ENCODE measurements around the gene GTF2H1. TPM values are rescaled to one million over a fixed set of nuclear protein-coding genes. Genes with fewer than 3 reads are reported as not detected.
A peak's percentile ranks its signal among the peaks of the same experiment; 100 is the strongest.

GTF2H1 gene
- 67.3 and 111 TPM in 2 replicates for total RNA-seq (2014; rRNA removed; shearing (Covaris generic))

DNA sequence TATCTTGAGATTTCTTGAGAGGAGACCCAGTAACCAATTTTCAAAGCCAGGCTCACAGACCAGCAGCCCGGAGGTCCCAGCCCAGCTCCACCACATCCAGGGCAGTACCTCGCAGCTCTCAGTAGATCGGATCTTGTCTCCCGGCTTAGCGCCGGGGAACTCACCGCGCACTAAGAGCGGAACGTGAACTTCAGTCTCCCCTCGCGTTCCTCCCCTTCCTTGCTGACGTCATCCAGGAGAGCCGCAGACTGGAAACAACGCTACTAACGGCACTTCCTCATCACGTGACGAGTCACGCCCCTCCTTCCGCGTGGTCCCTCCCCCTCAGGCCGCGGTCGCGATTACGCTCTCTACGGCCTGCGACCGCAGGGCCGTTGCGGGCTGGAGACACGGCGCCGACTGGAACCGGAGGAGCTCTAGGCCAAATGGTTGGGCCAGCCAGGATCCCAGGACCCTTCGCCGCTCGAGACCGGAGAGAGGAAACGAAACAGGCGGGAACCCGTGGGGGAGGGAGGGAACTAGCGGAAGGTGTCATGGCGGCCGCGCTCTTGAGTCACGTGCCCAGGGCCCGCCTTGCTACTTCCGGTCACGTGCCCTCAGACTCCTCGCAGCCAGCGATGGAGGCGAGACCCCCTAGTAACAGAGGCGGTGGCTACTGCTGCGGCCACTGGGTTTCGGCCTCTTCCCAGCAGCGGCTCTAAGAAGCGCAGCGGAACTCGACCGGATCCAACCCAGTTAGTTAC, at the start of gene GTF2H1, which contains the start of gene HPS5:
Gene GTF2H1 (plus strand): TSS at position 599 of the 743 bp plus-strand sequence. CDS start 10,508 bp downstream, outside the sequence.
Gene HPS5 (minus strand): TSS at position 172 of the 743 bp plus-strand sequence. CDS start 4,282 bp downstream, outside the sequence.
- peak; percentile 98 for DNase-seq (ENCODE audit: low spot score)
- in situ Hi-C loops (cut with HindIII; ENCODE audit: low sequenced_read_pairs), result no loop called here

DNA sequence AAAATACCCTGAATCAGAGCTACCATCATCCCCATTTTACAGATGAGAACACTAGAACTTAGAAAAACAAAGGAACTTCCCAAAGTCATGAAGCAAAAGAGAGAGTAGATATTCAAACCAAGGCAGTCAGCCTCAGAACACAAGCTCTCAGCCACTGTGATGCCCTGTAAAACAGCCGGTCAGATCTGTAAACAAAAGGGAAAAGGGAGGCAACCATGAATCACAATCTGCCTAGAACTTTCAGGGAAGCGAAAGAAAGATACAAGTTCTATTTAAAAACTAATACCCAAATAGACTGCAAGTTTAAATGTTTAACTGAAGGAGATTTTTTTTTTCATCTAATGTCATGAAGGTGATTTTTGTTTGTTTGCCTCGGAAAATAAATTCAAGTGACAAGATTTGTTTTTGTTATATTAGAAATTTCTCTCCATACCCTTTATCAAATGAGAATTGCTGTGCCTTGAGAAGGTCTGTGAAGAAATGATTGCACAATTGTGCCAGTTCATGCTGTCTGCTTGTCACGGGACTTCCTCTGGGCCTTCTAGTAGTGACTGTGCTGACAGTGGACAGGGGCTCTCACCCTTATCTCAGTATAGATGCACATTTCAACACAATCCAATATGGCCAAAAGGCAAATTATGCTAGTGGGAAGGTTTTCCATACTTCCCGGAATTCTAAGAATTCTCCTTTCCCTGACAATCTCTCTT, 44.6 kb upstream of the GTF2H1 start:
- in situ Hi-C loops (cut with HindIII; ENCODE audit: low sequenced_read_pairs), result no loop called here

DNA sequence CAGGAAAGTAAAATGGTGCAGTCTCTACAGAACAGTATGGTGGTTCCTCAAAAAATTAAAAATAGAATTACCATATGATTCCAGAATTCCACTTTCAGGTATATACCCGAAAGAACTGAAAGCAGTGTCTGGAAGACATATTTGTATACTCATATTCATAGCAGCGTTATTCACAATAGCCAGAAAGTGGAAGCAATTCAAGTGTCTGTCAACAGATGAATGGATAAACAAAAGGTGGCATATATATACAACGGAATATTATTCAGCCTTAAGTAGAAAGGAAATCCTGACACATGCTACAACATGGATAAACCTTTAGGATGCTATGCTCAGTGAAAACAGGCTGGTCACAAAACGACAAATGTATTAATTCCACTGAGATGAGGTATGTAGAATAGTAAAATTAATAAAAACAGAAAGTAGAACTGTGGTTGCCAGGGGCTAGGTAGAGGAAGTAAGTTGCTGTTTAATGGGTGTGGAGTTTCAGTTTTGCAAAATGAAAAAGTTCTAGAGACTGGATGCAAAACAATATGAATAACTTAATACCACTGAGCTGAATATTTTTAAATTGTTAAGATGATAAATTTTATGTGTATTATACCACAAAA, 41.8 kb upstream of the GTF2H1 start:
- in situ Hi-C loops (cut with HindIII; ENCODE audit: low sequenced_read_pairs), result no loop called here
- DNase-seq (ENCODE audit: low spot score), result no peak

More for the DNA sequence above, 44.6 kb upstream of the GTF2H1 start:
- no peak for DNase-seq (ENCODE audit: low spot score)

DNA sequence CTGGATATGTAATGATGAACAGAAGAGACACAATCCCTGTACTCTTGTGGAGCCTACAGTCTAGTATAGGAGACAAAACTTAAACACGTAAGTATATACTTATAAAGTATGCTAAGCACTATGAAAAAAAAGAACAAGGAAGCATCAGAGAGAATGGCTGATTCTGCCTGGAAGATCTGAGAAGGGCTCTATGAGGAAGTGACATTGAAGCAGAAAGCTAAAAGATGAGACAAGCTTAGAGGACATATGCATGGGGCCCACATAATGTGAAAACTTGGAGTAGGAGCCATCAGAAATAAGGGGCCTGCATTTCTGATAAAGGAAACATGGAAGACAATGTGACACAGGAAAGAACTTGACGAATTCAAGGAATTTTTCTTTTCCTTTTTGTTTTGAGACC, 39.7 kb upstream of the GTF2H1 start:
- in situ Hi-C loops (cut with HindIII; ENCODE audit: low sequenced_read_pairs), result no loop called here
- no peak for DNase-seq (ENCODE audit: low spot score)

DNA sequence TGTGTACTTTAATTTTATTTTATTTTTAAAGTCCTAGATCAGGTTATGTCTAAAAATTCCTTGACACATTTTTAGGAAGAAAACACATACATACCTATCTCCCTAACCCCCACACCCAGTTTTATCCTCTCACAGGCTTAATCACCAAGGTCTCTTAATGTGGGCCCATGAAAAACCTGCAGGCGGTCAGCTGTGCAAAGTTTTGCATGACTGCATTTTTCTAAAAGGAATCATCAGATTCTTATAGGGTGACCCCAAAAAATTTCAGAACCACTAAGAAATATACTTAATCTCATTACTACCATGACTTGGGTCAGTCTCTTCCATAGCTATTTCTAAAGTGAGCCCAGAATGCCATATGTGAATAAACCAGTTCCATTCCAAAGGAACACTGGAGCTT, 36.5 kb upstream of the GTF2H1 start:
- DNase-seq (ENCODE audit: low spot score), result no peak
- in situ Hi-C loops (cut with HindIII; ENCODE audit: low sequenced_read_pairs), result no loop called here

DNA sequence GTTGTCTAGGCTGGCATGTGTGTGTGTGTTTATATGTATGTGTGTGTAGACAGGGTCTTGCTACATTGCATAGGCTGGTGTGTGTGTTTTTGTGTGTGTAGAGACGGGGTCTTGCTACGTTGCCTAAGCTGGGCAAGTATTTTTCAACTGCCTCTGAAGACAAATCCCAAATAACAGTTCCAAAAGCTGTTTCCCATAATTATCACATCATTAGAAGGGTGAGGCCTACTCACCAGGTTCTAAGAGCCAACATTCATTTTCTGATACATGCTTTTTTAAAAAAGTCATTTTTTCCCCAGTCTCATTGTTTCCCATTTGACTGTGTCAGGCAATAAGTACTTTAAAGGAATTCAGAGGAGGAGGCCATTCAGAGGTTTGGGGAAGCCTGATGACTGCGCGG, 33.5 kb upstream of the GTF2H1 start:
- in situ Hi-C loops (cut with HindIII; ENCODE audit: low sequenced_read_pairs), result no loop called here
- no peak for DNase-seq (ENCODE audit: low spot score)

DNA sequence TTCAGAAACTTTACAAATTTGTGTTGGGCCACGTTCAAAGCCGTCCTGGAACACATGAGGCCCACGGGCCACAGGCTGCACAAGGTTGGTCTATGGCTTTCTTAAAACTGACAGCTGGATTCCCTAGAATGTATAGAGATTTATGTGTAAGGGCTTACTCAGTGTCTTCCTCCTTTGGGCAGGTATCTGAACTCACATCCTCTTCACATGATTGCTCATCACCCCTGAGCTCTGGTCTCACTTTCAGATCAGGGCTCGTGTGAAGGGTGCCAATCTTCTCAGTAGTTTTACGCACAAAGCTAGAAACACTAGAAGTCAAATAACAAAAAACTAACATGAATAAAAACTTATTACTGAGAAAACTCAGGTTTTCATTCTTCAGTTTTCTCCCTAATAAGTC, 27.5 kb upstream of the GTF2H1 start:
- in situ Hi-C loops (cut with HindIII; ENCODE audit: low sequenced_read_pairs), result no loop called here

DNA sequence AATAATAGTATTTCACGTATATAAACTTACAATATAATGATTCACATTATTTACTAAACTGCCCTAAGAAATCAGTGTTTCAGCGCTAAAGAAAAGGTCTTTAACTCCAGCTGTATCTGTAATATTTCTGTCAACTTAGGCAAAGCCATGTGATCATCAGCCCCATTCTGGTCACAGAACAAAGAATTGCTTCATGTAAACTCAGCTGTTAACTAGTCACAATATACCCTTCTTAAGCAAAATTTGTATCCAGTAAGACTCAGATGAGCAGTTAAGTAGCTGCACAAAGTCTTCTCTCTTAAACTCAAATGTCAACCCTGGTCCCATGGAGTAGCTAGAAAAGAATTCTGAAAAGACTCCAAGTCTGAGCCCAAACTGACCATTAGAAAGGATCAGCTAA, 27.1 kb upstream of the GTF2H1 start:
- in situ Hi-C loops (cut with HindIII; ENCODE audit: low sequenced_read_pairs), result no loop called here
- no peak for DNase-seq (ENCODE audit: low spot score)

More for the DNA sequence above, 27.5 kb upstream of the GTF2H1 start:
- DNase-seq (ENCODE audit: low spot score), result no peak

DNA sequence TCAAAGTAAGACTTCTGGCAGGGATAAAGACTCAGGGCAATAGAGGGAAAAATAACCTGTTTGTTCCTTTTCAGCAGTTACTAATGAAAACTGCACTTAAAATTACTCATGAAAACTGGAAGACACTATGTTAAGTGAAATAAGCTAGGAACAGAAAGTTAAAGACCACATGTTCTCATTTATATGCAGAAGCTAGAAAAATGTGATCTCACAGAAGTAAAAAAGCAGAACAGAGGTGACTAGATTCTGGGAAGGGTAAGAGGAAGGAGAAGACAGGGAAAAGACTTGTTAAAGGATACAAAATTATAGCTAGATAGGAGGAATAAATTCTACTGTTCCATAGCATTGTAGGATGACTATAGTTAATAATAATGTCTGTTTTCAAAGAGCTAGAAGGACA, 22.6 kb upstream of the GTF2H1 start:
- DNase-seq (ENCODE audit: low spot score), result no peak
- in situ Hi-C loops (cut with HindIII; ENCODE audit: low sequenced_read_pairs), result no loop called here

DNA sequence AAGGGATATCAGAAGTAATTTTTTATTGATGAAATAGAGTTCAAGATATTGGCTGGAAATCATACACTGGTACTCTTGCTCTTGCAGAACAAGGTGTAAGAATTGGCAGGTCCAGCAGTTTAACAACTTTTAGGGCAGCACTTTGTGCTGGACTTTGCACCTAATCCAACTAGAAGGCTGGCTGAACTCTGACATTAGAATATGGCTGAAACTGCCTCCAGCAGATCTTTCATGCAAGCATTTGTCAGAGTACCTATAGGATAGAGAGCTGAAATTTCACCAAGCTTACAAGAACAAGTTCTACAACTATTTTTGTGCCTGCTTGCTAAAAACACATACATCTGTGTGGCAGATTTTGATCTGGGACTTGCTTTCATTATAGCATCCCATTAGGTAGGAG, 17.6 kb upstream of the GTF2H1 start:
- in situ Hi-C loops (cut with HindIII; ENCODE audit: low sequenced_read_pairs), result no loop called here
- DNase-seq (ENCODE audit: low spot score), result no peak

DNA sequence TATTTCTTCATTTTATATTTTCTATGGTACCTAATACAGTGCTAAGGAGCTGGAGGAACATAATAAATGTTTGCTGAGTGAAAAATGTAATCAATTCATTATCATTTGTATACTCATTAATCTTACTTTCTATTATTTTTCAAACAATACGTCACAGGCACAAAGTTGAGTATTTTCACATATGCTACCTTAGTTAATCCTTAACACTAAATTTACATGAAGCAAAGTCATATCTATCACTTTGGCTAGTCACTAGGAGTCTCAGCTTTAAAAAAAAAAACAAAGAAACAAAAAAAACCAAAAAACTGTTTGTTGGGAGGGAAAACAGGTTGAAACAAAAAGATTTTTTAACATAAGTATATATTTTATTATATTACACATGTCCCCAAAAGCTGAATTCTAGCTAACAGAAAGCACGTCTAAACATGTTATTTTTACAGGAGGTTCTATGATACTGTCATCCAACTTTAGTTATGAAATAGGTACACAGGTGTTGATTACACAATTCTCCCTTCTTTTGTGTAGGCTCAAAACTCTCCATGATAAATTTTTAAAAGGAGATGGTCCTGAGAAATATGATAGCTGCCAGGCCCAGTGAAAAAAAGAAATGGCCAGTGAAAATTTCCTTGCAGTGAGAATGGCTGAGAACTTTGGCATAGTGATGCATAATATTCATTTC, 14.8 kb upstream of the GTF2H1 start:
- DNase-seq (ENCODE audit: low spot score), result no peak
- in situ Hi-C loops (cut with HindIII; ENCODE audit: low sequenced_read_pairs), result no loop called here

DNA sequence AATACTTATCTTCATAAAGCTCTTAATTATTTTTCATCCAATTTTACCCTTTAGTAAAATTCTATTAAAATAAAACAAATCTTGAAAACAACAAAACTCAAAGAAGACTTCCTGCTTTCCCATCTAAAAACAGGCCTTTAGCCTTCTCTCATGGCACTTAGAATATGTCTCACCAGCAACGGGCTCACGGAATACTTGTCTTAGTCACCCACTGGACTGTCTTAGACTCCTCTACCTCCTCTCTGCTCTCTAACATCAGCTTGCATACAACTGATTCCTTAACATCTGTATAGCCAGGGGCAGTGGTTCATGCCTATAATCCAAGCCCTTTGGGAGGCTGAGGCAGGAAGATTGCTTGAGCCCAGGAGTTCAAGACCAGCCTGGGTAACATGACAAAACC, 14.1 kb upstream of the GTF2H1 start:
- no peak for DNase-seq (ENCODE audit: low spot score)

DNA sequence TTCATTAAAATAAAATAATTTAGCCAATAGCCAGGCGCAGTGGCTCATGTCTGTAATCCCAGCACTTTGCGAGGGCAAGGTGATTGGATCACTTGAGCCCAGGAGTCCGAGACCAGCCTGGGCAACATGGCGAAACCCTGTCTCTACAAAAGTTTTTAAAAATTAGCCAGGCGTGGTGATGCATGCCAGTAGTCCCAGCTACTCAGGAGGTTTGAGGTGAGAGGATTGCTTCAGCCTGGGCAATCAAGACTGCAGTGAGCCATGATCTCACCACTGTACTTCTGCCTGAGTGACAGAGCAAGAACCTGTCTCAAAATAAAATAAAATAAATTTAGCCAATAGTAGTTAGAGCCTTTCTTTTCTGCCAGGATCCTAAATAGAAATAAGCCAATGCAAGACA, 12.7 kb upstream of the GTF2H1 start:
- DNase-seq (ENCODE audit: low spot score), result no peak
- in situ Hi-C loops (cut with HindIII; ENCODE audit: low sequenced_read_pairs), result no loop called here

More for the DNA sequence above, 14.1 kb upstream of the GTF2H1 start:
- in situ Hi-C loops (cut with HindIII; ENCODE audit: low sequenced_read_pairs), result no loop called here

DNA sequence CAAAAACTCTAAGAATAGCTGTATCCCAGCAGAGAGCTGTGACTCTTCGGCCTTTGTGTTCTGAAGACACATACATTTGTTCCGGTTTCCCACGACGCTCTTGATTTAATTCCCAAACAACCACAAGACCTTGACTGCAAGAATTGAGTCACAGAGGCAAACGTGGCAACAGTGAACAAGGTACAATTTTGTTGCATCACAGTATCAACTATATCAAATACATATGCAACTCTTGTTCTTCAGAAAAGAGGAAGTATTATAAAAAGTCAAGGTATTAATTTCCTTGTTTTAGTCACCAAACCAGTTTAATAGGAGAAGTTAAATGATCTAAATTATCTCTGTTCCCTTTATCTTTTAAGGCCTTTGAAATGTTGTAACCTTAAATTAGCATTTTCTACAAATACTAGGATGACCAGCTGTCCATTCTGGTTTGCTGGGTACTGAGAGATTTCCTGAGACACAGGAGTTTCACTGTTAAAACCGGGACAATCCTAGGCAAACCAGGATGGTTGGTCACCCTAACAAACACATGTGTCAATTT, 11.5 kb upstream of the GTF2H1 start:
- in situ Hi-C loops (cut with HindIII; ENCODE audit: low sequenced_read_pairs), result no loop called here
- no peak for DNase-seq (ENCODE audit: low spot score)

DNA sequence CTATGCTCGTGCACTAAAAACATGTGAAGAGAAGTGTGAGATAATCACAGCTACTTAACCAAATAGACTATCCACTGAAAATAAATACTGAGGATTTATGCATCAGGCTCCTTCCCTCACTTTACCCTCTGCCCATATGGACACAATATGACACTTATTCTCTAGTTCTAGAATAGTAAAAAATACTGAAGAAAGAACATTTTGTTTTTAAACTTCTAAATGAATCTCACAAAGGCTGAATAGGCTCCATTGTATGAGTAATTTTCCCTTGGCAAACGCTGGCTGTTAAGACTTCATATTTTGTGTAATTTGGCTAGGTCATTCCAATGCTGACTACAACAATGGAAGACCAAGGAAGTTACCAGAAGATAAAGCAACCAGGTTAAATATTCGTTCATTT, 10.4 kb upstream of the GTF2H1 start:
- DNase-seq (ENCODE audit: low spot score), result no peak
- in situ Hi-C loops (cut with HindIII; ENCODE audit: low sequenced_read_pairs), result no loop called here

DNA sequence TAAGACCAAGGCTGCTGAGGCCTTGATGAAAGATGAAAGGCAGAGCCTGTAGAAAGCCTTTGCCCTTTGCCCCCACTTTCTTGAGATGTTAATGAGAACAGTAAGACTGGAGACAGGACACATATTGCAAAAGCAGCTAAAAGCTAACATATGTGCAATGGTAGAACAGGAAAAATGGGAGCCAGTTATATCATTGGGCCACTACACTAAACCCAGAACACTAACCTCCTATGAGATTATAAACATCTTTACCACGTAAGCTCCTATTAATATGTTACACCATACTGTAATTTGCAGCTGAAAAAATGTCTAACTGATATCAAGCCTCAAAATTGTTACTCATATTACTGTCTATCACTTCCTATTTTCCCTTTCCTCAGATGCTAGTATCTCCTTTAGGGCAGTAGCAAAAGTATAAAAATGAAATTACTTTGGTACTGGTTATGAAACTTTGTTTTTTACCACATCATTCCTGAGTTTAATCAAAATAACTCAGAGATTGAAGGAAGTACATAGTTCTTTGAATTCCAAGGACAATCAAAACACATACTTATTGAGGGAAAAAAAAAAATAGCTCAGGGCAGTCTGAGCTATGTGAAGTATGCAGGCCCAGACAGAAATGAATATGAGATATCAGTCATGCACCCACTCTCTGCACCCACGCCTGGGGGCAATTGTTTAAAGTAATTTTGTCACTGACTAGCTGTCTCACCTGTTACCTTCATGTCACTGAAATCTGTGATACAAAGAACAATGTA, 9.5 kb upstream of the GTF2H1 start:
- in situ Hi-C loops (cut with HindIII; ENCODE audit: low sequenced_read_pairs), result no loop called here

DNA sequence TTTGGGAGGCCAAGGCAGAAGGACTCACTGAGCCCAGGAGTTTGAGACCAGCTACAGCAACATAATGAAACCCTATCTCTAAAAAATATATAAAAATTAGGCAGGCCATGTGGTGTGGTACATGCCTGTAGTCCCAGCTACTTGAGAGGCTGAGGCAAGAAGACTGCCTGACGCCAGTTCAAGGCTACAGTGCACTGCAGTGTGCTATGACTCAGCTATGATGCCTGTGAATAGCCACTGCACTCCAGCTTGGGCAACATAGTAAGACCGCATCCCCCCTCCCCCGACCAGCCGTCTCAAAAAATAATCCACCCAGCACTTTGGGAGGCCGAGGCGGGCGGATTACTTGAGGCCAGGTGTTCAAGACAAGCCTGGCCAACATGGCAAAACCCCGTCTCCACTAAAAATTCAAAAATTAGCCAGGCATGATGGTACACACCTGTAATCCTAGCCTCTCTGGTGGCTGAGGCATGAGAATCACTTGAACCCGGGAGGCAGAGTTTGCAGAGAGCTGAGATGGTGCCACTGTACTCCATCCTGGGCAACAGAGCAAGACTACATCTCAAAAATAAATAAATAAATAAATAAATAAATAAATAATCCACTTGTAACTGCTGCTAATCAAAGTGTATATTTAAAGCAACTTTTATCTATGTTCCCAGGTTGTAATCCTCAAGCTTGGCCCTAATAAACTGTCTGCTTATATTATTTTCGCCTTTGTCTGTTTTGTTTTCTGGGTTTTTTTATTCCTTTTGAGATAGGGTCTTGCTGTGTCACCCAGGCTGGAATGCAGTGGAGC, 8.2 kb upstream of the GTF2H1 start:
- in situ Hi-C loops (cut with HindIII; ENCODE audit: low sequenced_read_pairs), result no loop called here

More for the DNA sequence above, 9.5 kb upstream of the GTF2H1 start:
- DNase-seq (ENCODE audit: low spot score), result no peak

More for the DNA sequence above, 8.2 kb upstream of the GTF2H1 start:
- no peak for DNase-seq (ENCODE audit: low spot score)

All from G401 (cell line).